Articular chondrocyte of knee joint (primary cell): ENCODE results near the gene CELF2. TPM values are rescaled to one million over a fixed set of nuclear protein-coding genes. Genes with fewer than 3 reads are reported as not detected.

Experiments used
- total RNA-seq: library from RNA; depleted of rRNA; stranded (reverse); fragments of >200 nt; gene quantifications from 2 replicates; pipeline ENCODE4 v1.2.3, GENCODE V29; 2012

CELF2 gene
- total RNA-seq: 15.2 and 32.3 TPM in 2 replicates

DNA sequence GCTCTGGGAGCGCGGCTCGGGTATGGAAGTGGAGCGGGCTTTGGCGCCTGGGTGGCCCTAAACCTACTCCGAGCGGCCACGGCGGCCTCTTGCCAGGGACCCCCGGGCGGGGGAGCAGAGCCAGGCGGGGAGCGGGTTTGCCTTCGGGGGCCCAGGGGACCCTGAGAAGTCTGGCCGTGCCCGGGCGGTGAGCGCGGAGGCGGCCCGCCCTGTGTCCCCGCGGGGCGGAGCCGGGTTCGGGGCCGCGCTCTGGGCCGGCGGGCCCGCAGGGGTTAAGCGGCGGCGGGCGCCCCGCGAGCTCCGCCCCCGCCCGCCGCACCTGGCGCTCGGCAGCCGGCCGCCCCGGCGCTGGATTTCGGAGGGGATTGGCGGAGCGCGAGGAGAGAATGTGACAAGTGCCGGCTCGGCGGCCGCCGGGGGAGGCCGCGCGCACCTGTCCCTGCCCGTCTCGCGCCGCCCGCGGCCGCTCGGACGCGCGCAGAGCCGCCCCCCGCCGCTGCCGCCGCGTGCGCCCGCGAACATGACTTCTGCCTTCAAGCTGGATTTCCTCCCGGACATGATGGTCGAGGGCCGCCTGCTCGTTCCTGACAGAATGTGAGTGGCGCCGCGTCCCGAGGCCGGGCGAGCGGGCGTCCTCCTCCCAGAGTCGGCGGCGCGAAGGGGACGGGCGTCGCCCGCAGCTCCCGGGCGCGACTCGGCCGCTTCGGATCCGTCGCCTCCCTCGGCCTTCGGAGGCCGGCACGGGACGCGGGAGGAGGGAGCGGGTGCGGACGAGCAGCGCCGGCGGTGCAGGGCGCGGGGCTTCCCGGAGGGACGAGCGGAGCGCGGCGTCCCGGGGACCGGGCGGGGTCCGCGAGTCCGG, at the start of gene CELF2:
Gene CELF2 (plus strand): TSS at position 303 of the 862 bp plus-strand sequence. CDS start 218 bp downstream, at position 521.

